ENCODE results near the gene COBL. TPM values are rescaled to one million over a fixed set of nuclear protein-coding genes. Genes with fewer than 3 reads are reported as not detected.

The COBL gene
- total and polyA plus RNA-seq, 5 donors from 2014 or later = 0.03 to 0.59 TPM; not detected in 3

GRCh38 chr7:51230324-51230625, 86.3 kb downstream of the COBL start:
- no peaks in the 10 kb centered on the region for H3K27me3 ChIP-seq (ENCODE audit: control insufficient read depth, insufficient read depth, low read length)
- Mint-ChIP-seq H3K9me3 (no peaks in the 10 kb centered on the region), H3K4me3 (no peak overlapping the region), H3K27me3 (peaks cover 7% of the 10 kb centered on the region), H3K27ac (no peak overlapping the region), H3K36me3 (no peaks in the 10 kb centered on the region), H3K4me1 (no peaks in the 10 kb centered on the region)
- H3K4me1 ChIP-seq (ENCODE audit: control insufficient read depth, insufficient read depth, low read length, poor library complexity, severe bottlenecking) = no peaks in the 10 kb centered on the region
- H3K9me3 ChIP-seq (ENCODE audit: control insufficient read depth in 2 of 2, low read length in 2 of 2) = no peaks in the 10 kb centered on the region
- DNase-seq = no peak
- no peak for ATAC-seq (ENCODE audit: low read depth in 2 of 2)
- no peak overlapping the region for H3K4me3 ChIP-seq (ENCODE audit: low read depth, low read length)
- H3K27ac ChIP-seq (ENCODE audit: insufficient read depth, low read length, poor library complexity, severe bottlenecking) = no peak overlapping the region
- no peaks in the 10 kb centered on the region for H3K36me3 ChIP-seq (ENCODE audit: control insufficient read depth, insufficient read depth, low read length)

GRCh38 chr7:51229620-51230323, 86.8 kb downstream of the COBL start:
- no peak overlapping the region for H3K4me3 ChIP-seq (ENCODE audit: low read depth, low read length)
- no peak for ATAC-seq (ENCODE audit: low read depth in 2 of 2)
- H3K4me3 Mint-ChIP-seq = no peak overlapping the region
- no peaks in the 10 kb centered on the region for H3K4me1 Mint-ChIP-seq
- DNase-seq = no peak
- no peaks in the 10 kb centered on the region for H3K9me3 Mint-ChIP-seq
- no peaks in the 10 kb centered on the region for H3K9me3 ChIP-seq (ENCODE audit: control insufficient read depth in 2 of 2, low read length in 2 of 2)
- no peaks in the 10 kb centered on the region for H3K4me1 ChIP-seq (ENCODE audit: control insufficient read depth, insufficient read depth, low read length, poor library complexity, severe bottlenecking)
- no peak overlapping the region for H3K27ac ChIP-seq (ENCODE audit: insufficient read depth, low read length, poor library complexity, severe bottlenecking)
- H3K36me3 Mint-ChIP-seq = no peaks in the 10 kb centered on the region
- no peak overlapping the region for H3K27ac Mint-ChIP-seq
- H3K36me3 ChIP-seq (ENCODE audit: control insufficient read depth, insufficient read depth, low read length) = no peaks in the 10 kb centered on the region
- no peaks in the 10 kb centered on the region for H3K27me3 ChIP-seq (ENCODE audit: control insufficient read depth, insufficient read depth, low read length)
- peaks cover 7% of the 10 kb centered on the region for H3K27me3 Mint-ChIP-seq

- Histone ChIP-seq H3K4me1 (ENCODE audit: control insufficient read depth, insufficient read depth, low read length, poor library complexity, severe bottlenecking) (no peaks in the 10 kb centered on the region), H3K27me3 (ENCODE audit: control insufficient read depth, insufficient read depth, low read length) (no peaks in the 10 kb centered on the region), H3K9me3 (ENCODE audit: control insufficient read depth in 2 of 2, low read length in 2 of 2) (no peaks in the 10 kb centered on the region), H3K36me3 (ENCODE audit: control insufficient read depth, insufficient read depth, low read length) (no peaks in the 10 kb centered on the region), H3K4me3 (ENCODE audit: low read depth, low read length) (no peak overlapping the region), H3K27ac (ENCODE audit: insufficient read depth, low read length, poor library complexity, severe bottlenecking) (no peak overlapping the region)
- Mint-ChIP-seq H3K27me3 (peaks cover 7% of the 10 kb centered on the region), H3K4me3 (no peak overlapping the region), H3K27ac (no peak overlapping the region), H3K9me3 (no peaks in the 10 kb centered on the region), H3K36me3 (no peaks in the 10 kb centered on the region), H3K4me1 (no peaks in the 10 kb centered on the region)
- DNase-seq (no peak), ATAC-seq (ENCODE audit: low read depth in 2 of 2) (no peak)
Measured at GRCh38 chr7:51229106-51229537, 87.5 kb downstream of the COBL start.

- ATAC-seq (ENCODE audit: low read depth in 2 of 2) (no peak), DNase-seq (no peak)
- Mint-ChIP-seq H3K9me3 (no peaks in the 10 kb centered on the region), H3K36me3 (no peaks in the 10 kb centered on the region), H3K27me3 (peaks cover 7% of the 10 kb centered on the region), H3K4me3 (no peak overlapping the region), H3K4me1 (no peaks in the 10 kb centered on the region), H3K27ac (no peak overlapping the region)
- Histone ChIP-seq H3K27me3 (ENCODE audit: control insufficient read depth, insufficient read depth, low read length) (no peaks in the 10 kb centered on the region), H3K9me3 (ENCODE audit: control insufficient read depth in 2 of 2, low read length in 2 of 2) (no peaks in the 10 kb centered on the region), H3K27ac (ENCODE audit: insufficient read depth, low read length, poor library complexity, severe bottlenecking) (no peak overlapping the region), H3K4me3 (ENCODE audit: low read depth, low read length) (no peak overlapping the region), H3K4me1 (ENCODE audit: control insufficient read depth, insufficient read depth, low read length, poor library complexity, severe bottlenecking) (no peaks in the 10 kb centered on the region), H3K36me3 (ENCODE audit: control insufficient read depth, insufficient read depth, low read length) (no peaks in the 10 kb centered on the region)
Measured at GRCh38 chr7:51228386-51228958, 88.1 kb downstream of the COBL start.

- Mint-ChIP-seq H3K9me3 (no peaks in the 10 kb centered on the region), H3K27ac (no peak overlapping the region), H3K4me3 (no peak overlapping the region), H3K27me3 (peaks cover 7% of the 10 kb centered on the region), H3K4me1 (no peaks in the 10 kb centered on the region), H3K36me3 (no peaks in the 10 kb centered on the region)
- Histone ChIP-seq H3K9me3 (ENCODE audit: control insufficient read depth in 2 of 2, low read length in 2 of 2) (no peaks in the 10 kb centered on the region), H3K27ac (ENCODE audit: insufficient read depth, low read length, poor library complexity, severe bottlenecking) (no peak overlapping the region), H3K27me3 (ENCODE audit: control insufficient read depth, insufficient read depth, low read length) (no peaks in the 10 kb centered on the region), H3K4me1 (ENCODE audit: control insufficient read depth, insufficient read depth, low read length, poor library complexity, severe bottlenecking) (no peaks in the 10 kb centered on the region), H3K36me3 (ENCODE audit: control insufficient read depth, insufficient read depth, low read length) (no peaks in the 10 kb centered on the region), H3K4me3 (ENCODE audit: low read depth, low read length) (no peak overlapping the region)
- no peak for ATAC-seq (ENCODE audit: low read depth in 2 of 2)
- no peak for DNase-seq
Measured at GRCh38 chr7:51227861-51228260, 88.7 kb downstream of the COBL start.

GRCh38 chr7:51226916-51227535, 89.6 kb downstream of the COBL start:
- H3K4me3 Mint-ChIP-seq = no peak overlapping the region

GRCh38 chr7:51226063-51226755, 90.4 kb downstream of the COBL start:
- H3K27me3 Mint-ChIP-seq = peaks cover 7% of the 10 kb centered on the region
- peak overlapping the region in 1 of 4 donors; percentile 7 for H3K4me3 Mint-ChIP-seq
- no peak overlapping the region for H3K27ac ChIP-seq (ENCODE audit: insufficient read depth, low read length, poor library complexity, severe bottlenecking)
- no peaks in the 10 kb centered on the region for H3K4me1 ChIP-seq (ENCODE audit: control insufficient read depth, insufficient read depth, low read length, poor library complexity, severe bottlenecking)
- H3K9me3 Mint-ChIP-seq = no peaks in the 10 kb centered on the region
- H3K36me3 Mint-ChIP-seq = no peaks in the 10 kb centered on the region
- H3K27me3 ChIP-seq (ENCODE audit: control insufficient read depth, insufficient read depth, low read length) = no peaks in the 10 kb centered on the region
- no peaks in the 10 kb centered on the region for H3K9me3 ChIP-seq (ENCODE audit: control insufficient read depth in 2 of 2, low read length in 2 of 2)
- H3K4me1 Mint-ChIP-seq = no peaks in the 10 kb centered on the region
- no peak for ATAC-seq (ENCODE audit: low read depth in 2 of 2)
- DNase-seq = no peak
- H3K4me3 ChIP-seq (ENCODE audit: low read depth, low read length) = no peak overlapping the region
- H3K27ac Mint-ChIP-seq = no peak overlapping the region
- H3K36me3 ChIP-seq (ENCODE audit: control insufficient read depth, insufficient read depth, low read length) = no peaks in the 10 kb centered on the region

More at GRCh38 chr7:51226916-51227535, 89.6 kb downstream of the COBL start:
- no peaks in the 10 kb centered on the region for H3K9me3 Mint-ChIP-seq
- Histone ChIP-seq H3K36me3 (ENCODE audit: control insufficient read depth, insufficient read depth, low read length) (no peaks in the 10 kb centered on the region), H3K4me3 (ENCODE audit: low read depth, low read length) (no peak overlapping the region), H3K27me3 (ENCODE audit: control insufficient read depth, insufficient read depth, low read length) (no peaks in the 10 kb centered on the region), H3K9me3 (ENCODE audit: control insufficient read depth in 2 of 2, low read length in 2 of 2) (no peaks in the 10 kb centered on the region), H3K27ac (ENCODE audit: insufficient read depth, low read length, poor library complexity, severe bottlenecking) (no peak overlapping the region), H3K4me1 (ENCODE audit: control insufficient read depth, insufficient read depth, low read length, poor library complexity, severe bottlenecking) (no peaks in the 10 kb centered on the region)
- H3K36me3 Mint-ChIP-seq = no peaks in the 10 kb centered on the region
- no peaks in the 10 kb centered on the region for H3K4me1 Mint-ChIP-seq
- H3K27me3 Mint-ChIP-seq = peaks cover 7% of the 10 kb centered on the region
- DNase-seq (no peak), ATAC-seq (ENCODE audit: low read depth in 2 of 2) (no peak)
- H3K27ac Mint-ChIP-seq = no peak overlapping the region
